22Rv1 (cell line): Measurements from ENCODE around the gene CPA5.

Source experiments
- CTCF ChIP-seq: fragments of 450-650 bp; IDR thresholded peaks from 2 replicates; pipeline ENCODE4 v1.5.1; 2017; ENCODE audit warnings: mild to moderate bottlenecking
- ZFX ChIP-seq: fragments of 450-650 bp; IDR thresholded peaks from 2 replicates; pipeline ENCODE4 v1.6.1; 2017; ENCODE audit warnings: antibody characterized with exemption, borderline replicate concordance

DNA sequence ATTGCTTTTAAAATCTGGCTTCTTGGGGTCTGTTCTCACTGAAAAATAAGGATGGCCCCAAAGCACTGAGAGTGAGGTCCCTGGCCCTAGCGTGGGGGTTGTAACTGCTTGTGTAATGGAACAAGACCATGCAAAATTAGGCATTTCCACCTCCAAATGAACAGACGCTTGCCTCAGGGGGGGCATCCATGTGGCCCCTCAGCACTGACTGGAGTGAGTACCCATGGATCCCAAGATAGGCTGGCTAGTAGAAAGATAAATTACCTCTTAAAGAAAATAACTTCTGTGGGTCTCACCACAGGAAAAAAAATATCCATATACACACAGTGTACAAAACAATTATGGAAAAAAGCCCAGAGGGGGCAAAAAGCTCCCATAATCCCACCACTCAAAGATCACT, 20.5 kb downstream of the CPA5 start:
- no peak for TF ChIP-seq CTCF
- no peak for TF ChIP-seq ZFX
